Forelimb muscle (tissue), 1 donor: ENCODE measurements around the gene OR6J1. TPM values are rescaled to one million over a fixed set of nuclear protein-coding genes. Genes with fewer than 3 reads are reported as not detected.
"Not testable (repeated sequence)": the region's sequence is repeated elsewhere in the genome, so short reads cannot be mapped to it uniquely, and the experiment has no call there.

ENCODE experiments used
- DNase-seq: peaks from one replicate; pipeline ENCODE4 v3.0.0-alpha.2; 2013; ENCODE audit warnings: low read depth
- polyA plus RNA-seq: library from polyadenylated mRNA; unstranded; fragments of 120-200 nt; gene quantifications from one replicate; pipeline ENCODE4 v1.2.1, GENCODE V29; 2013; ENCODE audit not compliant: insufficient read length

OR6J1 gene
- polyA plus RNA-seq, 1 donor: 0.13 TPM

DNA sequence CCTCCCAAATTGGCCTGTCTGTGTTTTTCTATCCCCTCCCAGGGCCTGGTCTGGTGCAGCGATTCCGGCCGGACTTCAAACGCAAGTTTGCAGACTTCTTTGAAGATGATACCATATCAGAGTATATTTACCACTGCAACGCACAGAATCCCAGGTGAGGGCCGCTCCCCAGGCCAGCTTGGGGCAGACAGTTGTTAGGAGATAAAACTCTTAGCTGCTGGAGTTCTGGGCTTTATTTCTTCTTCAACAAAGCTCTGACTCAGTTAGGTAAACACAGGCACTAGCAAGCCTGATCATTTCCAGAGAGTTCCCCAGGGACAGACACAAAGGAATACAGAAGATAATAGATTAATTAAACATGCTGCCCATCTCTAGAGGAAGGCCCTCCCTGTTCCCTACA lies 37.8 kb downstream of the OR6J1 start:
- DNase-seq: no peak

DNA sequence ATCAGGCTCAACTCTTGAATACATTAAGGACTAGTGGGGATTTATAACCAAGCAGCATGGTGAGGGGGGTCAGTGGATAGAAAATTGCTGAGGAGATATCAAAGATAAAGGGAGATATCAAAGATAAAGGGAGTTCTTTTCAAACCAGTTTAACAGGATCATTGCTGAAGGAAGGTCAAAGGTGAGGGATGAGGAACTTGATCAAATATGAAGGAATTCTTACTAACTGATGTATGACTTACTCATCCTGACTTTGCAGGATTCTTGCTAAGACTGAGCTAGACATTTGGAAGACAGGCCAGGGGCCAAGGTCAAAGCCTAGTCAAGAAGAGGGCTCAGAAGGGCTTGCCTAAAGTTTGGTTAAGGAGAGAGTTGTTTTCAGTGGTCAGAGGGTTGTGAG lies 41.3 kb downstream of the OR6J1 start:
- no peak for DNase-seq

DNA sequence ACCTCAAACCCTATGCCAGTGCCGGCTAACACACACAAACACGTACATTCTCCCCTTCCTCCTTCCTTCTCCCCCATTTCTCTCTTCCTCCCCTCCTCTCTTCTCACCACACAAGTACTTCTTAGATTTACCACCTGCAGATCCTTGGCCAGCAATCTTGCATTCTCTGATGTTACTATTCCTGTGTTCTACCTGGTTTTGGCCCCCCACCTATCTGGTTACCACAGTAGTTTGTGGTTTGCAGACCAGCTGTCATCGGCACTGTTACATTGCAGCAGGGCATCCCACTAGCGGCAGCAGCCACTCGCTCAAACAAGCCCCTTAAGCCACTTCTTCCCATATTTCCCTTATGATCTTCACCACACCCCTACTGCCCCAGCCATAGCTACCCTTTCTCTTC lies 42.2 kb downstream of the OR6J1 start:
- no peak for DNase-seq

DNA sequence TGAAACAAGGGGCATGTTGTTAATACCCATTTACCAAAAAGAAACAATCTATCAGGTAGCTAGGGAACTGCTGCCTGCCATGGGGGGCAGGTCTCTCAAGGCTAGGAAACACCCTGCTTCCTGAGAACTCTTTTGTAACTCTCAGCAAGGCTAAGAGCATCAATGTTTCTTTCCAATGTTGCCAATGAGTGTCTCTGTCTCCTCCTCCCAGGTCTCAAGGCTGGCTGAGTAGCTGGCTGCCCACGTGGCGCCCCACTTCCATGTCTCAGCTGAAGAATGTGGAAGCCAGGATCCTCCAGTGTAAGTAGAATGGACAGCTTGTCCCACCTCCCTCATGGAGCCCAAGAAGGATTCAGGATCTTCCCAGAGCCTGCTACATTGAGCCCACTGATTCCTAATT lies 42.7 kb downstream of the OR6J1 start:
- DNase-seq: no peak

DNA sequence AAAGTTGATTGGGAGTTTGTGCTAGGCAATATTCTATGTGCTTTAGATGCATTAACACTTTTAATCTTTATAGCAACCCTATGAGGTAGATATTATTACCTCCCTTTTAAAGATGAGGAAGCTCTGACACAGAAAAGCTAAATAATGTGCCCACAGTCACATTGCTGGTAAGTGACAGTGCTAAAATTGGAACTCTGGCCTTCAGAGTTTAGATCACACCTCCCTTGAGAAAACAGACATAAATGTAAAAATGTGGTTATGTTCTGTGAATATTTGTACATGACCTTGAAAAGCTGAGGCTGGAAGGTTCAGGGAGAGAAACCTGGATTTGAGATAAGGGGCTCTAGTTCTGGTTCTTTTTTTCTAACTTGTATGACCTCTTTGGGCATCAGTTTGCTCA lies 44.1 kb downstream of the OR6J1 start:
- DNase-seq: no peak

DNA sequence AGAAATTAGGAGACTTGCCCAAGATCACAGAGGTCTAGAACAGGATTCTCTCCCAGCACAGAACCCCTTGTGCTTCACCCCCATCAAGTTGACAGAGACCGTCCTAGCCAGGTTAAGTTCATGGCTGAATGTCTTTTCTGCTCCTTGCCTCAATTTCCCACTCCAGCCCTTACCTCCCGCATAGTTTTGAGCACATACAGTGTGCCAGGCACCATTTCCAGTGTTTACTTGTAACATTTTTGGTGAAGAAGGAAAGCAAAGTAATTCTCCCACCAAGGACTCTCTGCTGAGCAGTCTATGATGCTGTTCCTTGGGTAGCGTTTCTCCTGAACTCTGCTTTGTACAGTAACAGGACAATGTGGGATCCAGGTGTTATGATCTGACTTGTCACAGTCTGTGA lies 44.8 kb downstream of the OR6J1 start:
- no peak for DNase-seq

DNA sequence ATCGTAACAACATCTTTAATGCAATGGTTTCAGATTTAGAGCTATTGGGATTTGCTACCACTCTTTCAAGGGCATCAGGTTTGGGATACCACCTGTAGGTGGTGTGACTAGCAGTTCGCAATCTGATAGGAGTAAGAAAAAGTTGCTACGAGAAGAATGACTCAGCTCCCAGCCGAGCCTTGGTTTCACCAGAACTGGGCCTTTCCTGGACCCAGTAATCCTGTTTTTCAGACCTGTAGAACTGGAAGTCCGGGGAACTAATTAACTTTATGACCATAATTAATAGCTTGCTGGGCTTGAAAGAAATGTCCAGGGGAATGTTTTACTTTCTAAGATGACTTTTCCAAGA lies 45.3 kb downstream of the OR6J1 start:
- DNase-seq: no peak

DNA sequence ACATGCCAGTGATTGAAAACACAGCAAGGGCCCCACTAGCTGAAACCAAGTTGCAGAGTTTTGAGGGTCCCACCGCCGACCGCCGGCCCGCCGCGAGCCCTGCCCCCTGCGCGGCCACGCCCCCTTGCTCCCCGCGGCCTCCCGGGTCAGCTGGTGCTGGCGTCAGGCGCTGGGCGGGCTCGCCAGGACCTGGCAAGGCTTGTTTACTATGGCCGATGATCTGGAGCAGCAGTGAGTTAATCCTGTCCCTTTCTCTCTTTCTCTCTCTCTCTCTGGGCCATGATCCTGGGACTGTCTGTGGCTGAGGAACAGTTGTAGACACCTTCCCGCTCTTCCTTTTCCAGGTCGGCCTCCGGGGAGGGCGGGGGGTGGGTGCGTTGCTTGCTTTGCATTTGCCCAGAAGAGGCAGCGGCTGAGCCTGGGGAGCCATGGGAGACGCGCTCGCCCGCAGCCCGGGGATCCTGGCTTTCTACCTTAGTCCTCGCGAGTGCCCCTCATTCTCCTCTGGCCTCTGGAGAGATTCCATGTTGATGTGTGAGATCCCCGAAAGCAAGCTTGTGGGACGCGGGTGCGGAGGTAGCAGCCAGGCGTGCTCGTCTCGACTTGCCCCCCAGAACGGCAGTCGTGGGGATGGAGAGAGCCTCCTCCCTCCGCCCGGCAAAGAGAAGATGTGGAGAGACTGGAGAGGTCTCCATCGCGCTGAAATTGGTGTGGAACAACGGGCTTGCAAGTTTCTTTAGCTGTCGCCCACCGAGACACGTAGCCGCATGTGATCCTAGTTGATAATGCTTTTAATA lies 45.9 kb downstream of the OR6J1 start, which contains the start of gene ABHD4:
ABHD4 (plus strand) TSS at position 202 of the 797 bp plus-strand sequence; CDS start at position 209, 7 bp downstream.
- DNase-seq: no peak

DNA sequence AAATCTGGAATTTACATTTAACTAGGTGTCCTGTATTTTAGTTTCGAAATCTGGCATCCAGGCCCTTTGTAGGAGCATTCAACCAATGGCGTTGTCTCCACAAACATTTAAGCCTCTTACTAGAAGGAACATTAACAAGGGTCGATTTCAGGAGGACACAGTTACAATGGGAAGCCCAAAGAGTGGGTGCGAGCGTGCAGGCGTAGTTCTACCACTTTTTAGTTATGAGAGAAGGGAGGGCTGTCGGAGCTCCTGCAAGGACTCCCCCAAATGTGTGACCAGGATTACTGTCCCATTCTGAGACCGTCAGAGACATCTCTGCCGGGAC lies 46.4 kb downstream of the OR6J1 start:
- no peak for DNase-seq

DNA sequence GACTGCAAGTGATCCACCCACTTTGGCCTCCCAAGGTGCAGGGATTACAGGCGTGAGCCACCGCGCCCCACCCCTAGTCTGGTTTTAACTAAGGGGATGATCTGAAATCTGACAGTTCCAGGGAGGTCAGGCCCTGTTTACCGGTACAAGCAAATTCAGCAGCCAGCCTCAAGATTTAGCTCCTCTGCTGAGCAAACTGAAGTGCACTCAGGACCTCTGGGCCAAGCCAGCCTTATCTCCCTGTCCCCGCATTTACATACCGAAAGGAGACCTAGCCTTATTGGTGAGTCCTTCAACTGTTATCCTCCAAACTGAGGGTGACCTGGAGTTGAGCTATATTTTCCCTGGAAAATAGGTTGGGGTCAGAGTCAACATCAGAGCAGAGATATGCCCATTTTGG lies 46.9 kb downstream of the OR6J1 start:
- no peak for DNase-seq

DNA sequence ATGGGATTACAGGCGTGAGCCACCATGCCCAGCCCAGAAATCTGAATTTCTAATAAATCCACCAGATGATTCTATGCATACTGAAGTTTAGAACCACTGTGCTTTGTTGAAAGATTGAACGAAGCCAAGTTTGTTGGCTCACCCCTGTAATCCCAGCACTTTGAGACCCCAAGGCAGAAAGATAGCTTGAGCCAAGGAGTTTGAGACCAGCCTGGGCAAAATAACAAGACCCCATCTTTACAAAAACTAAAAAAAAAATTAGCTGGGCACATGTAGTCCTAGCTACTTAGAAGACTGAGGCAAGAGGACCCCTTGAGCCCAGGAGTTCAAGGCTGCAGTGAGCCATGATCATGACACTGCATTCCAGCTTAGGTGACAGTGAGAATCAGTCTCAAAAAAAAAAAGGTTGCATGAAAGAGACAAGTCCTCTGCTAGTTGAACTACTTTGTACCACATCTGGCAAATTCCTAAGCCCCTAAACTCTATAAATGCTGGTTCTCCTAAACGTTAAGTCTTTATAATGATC lies 47.7 kb downstream of the OR6J1 start:
- no peak for DNase-seq

DNA sequence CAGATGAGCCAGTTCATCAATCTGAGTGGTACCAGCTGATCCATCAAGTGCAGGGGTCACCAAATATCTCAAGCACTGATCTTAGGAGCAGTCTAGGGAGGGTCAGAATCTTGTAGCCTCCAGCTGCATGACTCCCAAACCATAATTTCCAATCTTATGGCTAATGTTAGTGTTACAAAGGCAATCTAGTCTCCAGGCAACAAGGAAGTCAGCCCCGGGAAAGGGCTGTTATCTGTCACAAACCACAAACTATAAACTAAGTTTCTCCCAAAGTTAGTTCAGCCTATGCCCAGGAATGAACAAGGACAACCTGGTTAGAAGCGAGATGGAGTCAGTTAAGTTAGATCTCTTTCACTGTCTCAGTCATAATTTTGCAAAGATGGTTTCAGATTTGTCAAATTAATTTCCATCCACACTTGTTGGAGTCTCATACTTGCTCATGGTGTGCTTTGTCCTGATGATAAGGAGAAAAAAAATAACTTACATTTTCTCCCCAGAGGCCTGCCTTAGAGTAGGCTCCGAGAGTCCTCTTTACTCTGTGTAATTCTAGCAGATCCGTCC lies 49.9 kb downstream of the OR6J1 start:
- DNase-seq: no peak

DNA sequence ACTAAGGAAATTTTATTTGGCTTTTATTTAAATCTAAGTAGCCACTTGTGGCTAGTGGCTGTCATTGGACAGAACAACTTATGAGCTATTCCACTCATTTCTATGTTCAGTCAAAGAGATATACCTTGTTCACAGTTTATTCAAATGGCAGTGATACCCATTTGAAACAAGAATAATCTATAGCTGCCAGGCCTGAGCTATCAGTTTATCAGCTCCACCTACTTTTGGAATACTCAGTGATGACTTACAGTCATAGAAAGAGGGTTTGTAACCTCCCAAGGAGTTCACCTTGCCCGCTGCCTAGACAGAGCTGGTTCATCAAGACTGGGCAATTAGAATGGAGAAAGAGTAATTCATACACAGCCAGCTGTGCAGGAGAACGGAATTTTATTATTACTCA lies 50.6 kb downstream of the OR6J1 start:
- no peak for DNase-seq

DNA sequence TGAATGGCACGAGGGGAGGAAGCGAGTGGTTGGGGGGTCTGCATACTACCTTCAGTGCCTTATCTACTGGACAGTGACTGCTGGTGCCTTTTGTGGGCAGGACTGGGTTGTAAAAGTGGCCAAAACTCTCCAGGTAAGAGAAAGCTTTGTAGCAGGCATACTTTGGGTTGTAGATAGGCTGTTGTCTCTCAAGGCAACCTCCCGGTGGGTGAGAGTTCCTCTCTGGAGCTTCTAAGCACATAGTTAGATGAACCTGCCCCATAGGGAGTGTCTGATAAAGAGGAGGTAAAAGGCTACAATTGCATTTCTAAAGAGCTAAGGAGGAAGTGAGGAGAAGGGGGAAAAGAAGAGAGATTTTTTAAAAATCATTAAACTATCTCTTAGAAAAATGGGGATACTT lies 51.0 kb downstream of the OR6J1 start:
- DNase-seq: no peak

DNA sequence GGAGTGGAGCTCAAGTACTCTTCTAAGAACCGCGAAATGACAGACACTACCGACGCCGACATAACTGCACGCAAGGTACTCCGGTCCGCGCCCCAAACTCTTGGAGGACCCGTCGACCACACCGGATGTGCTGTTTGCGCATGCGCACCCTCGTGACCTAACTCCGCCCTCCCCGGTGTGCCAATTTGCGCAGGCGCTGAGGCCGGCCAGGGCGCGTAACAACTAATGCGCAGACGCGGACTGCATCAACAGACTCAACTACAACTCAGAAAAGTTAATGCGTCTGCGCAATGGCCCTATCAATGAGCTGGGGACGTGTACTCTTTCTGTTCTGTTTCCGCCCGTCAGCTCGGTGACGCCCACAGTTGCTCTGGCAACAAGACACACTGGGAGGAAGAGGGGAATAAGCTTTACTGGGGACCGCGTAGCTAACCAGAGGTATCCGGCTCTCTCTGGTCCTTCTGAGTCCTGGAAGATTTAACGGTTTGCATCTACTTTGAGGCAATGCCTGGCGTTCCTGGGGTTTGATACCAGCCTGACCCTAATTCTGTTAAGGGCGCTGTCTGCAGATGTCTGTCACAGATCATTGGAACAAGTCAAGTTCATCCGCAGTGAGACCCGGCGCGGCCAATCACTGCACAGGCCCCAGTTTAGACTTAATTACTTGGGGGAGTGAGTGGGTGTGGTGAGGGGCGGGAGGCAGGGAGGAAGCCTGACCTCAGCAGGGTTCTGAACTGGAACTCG lies 54.9 kb downstream of the OR6J1 start, which contains the start of gene DAD1:
DAD1 (minus strand) TSS at position 129 of the 744 bp plus-strand sequence; CDS start at position 62, 67 bp downstream.
- DNase-seq: peak; percentile 100

DNA sequence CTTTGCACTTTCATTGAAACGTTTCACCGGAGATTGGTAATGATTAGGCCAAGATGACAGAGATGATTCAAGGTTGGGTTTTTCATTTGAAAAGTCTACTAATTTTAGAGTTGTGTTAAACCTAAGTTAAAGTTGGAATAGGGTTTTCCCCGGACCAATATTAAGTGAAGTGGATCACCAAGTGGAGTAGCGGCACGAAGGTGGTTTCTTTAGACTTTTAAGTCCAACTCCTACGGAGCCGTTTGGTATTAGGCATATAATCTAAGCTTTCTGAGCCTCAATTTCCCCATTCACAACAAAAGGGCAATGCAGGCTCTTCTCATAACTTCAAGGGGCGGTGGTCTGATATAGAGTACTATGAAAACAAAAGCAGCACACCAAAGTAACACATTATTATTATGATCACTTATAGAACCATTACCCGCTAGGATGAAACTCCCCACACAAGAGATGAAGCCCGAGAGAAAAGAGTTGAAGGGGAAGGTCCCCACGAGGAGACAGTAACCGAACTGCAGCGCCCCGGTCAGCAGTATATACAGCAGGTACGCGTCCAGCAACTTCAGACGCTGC lies 55.5 kb downstream of the OR6J1 start:
- no peak for DNase-seq

DNA sequence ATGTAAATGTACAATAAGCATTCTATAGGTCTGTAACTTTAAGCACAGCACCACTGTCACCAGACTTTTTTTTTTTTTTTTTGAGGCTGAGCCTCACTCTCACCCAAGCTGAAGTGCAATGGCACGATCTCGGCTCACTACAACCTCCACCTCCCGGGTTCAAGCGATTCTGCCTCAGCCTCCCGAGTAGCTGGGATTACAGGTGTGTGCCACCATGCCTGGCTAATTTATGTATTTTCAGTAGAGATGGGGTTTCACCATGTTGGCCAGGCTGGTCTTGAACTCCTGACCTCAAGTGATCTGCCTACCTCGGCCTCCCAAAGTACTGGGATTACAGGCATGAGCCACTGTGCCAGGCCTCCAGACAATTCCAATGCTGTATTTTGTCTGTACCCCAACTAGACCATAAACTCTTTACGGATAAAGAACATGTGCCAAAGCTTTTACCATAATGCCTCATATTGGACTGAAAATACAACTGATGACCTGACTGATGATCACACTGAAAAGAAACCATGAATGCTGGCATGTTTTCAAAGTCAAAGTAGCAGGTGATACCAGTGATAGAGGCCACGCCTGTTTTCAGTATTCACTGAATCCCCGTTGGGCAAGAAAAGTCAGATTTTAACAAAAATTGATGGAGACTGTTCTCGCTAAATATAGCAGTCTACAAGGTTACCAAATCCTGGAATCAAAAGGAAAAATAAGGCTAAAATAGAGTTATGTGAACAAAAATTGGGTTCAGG lies 56.3 kb downstream of the OR6J1 start:
- DNase-seq: not testable (repeated sequence)

DNA sequence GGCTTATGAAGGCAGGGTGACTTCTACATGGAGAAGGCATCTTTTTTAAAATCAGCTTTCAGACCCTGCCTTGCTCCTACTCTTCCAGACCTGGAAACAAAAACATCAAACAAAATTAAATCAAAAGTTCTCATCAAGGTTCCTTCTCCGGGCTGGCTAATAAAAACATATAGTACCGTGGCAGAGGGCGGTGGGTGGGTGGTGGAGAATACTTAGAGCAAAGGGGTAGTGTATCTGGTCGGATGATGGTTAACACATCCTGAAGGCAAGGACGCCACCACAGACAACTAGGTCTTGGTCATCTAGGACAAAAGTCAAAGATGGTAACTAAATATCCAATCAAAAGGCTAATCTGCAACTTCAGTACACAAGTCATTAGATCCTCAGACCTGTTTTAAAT lies 56.9 kb downstream of the OR6J1 start:
- DNase-seq: no peak

DNA sequence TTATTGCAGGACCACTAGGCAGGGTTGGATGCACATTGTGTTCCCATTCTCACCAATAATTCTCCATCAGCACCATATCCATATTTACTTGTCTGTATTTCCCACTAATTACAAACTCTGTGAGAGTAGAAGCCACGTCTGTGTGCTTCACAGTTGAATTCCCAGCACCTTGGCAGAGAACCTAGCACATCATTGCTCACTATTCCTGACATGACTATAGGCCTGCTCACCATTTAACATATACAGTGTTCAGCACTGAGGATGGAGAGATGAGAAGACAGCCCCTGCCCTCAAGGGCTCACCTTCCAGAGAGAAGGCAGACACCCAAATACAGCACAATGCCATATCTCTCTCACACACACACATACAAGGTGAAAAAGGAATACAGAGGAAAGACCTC lies 60.2 kb downstream of the OR6J1 start:
- no peak for DNase-seq
